HG03439 (cell line): ENCODE results near the gene GABBR1.

Experiments
- ATAC-seq: cut with Tn5 transposase; IDR thresholded peaks from one replicate; pipeline ENCODE4 v1.9.1; 2021; ENCODE audit warnings: mild to moderate bottlenecking, moderate library complexity; ENCODE audit not compliant: unreplicated experiment

Gene GABBR1

DNA sequence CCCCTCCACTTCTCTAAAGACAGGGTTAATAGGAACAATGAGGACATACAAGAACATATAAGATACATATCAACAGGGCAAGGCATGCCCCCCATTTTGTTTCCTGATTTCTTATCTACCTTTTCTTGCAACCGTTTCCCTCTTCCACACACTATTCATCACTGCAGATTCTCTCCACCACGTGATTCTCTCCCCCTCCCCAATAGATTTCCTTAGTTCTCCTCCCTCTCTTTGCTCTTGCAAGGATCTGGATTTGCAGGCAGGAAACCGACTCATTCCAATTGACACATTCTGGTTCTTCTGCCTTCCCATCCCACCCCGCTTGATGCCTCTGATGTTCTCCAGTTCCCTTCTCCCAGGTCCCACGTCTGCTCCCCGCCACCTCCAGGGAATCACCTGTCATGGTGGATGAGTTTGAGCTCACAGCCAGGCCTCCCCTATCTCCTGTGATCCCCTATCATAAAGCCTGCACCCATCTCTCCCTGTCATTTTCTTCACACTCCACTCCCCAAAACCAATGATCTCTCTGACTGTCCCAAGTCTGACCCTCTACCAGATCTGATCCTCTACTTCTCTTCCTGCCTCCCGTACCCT, 7.5 kb downstream of the GABBR1 start:
- no peak for ATAC-seq

- ATAC-seq = no peak
Observed at GRCh38 chr6:29624520-29624961, 8.4 kb downstream of the GABBR1 start.

- no peak for ATAC-seq
Observed at GRCh38 chr6:29620630-29621029, 12.4 kb downstream of the GABBR1 start.

GRCh38 chr6:29619578-29620160, 13.3 kb downstream of the GABBR1 start:
- ATAC-seq = no peak

- ATAC-seq = no peak
Observed at GRCh38 chr6:29617782-29618554, 15.0 kb downstream of the GABBR1 start.

GRCh38 chr6:29611426-29611825, 21.6 kb downstream of the GABBR1 start:
- ATAC-seq = no peak

- ATAC-seq = no peak
Observed at GRCh38 chr6:29610540-29610939, 22.4 kb downstream of the GABBR1 start.

DNA sequence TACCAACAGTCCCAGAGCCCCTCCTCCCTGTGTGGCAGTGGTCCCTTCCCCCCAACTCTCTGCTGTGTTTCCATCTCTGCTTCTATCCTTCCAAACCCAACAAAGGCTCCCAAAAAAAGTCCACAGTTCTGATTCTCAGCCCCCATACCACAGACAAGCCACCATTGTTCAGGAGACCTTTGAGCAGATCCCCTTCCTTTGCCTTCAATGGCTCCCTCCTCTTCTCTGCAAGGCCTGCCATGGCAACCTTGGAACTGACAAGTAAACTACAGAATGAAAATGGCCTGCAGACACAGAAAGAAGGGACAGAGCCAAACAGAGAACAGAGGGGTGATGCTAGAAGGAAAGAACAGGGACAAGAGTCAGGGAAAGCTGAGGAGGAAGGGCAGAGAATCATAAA, 24.9 kb downstream of the GABBR1 start:
- ATAC-seq = no peak

- ATAC-seq = no peak
Observed at GRCh38 chr6:29603930-29604329, 29.1 kb downstream of the GABBR1 start.

DNA sequence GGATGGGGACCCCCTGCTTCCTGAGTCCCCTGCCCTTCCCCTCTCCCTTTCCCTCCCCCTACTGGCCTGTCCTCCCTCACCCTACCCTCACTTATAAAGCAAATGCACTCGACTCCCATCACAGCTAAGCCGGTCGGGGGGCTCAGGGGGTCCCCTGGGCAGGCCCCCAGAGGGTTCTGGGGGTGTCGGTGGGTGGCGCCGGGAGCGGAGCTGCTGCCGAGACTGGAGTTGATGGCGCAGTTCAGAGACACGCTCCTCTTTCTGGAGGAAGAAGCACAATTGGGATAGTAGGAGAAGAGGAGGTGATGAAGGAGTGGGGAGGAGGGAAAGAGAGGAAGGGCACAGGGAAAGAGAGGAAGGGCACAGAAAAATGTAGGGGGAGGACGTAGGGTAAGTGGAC, 29.5 kb downstream of the GABBR1 start:
- no peak for ATAC-seq

- ATAC-seq = no peak
Observed at GRCh38 chr6:29602564-29603361, 30.2 kb downstream of the GABBR1 start.

DNA sequence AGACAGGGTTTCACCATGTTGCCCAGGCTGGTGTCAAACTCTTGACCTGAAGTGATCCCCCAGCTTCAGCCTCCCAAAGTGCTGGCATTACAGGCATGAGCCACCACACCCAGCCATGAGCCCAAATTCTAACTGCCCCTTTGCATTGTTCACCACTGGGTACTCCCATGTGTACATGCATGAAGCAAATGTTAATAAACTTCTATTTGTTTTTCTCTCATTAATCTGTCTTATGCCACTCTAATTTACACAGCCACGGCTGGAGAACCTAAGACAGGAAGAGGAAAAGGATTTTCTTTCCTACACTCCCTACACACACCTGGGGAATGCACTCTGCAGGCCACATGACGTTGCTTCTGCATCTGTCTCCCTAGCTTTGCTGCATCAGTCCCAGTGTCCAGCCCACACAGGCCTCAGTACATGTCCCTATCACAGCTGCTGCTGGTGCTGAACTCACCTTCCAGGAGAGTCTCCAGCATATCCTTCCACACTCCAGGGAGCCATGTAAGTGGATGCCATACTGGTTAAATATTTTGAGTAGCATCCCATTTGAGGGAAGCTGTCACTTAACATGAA, 34.7 kb downstream of the GABBR1 start:
- ATAC-seq = no peak

DNA sequence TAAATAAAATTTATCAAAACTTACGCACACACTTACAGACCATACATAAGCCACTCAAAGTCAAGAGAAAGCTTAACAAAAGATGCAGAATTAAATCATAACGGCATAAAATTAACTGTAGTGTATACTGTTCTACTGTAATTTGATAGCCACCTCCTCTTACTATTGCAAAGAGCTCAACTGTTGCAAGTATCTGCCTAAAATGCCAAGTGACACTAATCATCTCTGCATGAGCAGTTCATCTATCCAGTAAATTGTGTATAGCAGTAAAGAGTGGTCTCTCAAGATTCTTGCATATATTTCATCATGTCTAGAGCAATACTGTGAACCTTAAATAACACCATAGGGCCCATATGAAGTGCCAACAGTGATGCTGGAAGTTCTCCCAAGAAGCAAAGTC, 35.8 kb downstream of the GABBR1 start:
- no peak for ATAC-seq

DNA sequence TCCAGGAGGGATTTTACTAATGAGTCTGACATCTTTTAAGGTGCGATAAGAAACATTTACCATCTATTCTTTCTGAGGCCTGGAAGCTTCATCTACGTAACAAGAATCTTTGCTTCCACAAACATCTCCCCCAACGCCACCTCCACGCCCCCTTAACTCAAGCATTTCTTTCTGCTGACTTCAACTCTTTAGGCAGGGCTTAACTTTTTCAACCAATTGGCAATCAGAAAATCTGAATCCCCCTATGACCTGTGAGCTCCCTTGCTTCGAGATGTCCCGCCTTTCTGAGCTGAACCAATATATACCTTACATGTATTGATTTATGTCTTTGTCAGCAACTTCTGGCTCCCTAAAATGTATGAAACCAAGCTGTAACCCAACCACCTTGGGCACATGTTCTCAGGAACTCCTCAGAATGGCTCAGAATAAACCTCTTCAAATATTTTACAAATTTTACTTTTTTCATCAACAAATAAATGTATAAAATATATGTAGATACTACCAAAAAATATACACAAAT, 36.5 kb downstream of the GABBR1 start:
- no peak for ATAC-seq

- no peak for ATAC-seq
Observed at GRCh38 chr6:29593199-29593855, 39.7 kb downstream of the GABBR1 start.

DNA sequence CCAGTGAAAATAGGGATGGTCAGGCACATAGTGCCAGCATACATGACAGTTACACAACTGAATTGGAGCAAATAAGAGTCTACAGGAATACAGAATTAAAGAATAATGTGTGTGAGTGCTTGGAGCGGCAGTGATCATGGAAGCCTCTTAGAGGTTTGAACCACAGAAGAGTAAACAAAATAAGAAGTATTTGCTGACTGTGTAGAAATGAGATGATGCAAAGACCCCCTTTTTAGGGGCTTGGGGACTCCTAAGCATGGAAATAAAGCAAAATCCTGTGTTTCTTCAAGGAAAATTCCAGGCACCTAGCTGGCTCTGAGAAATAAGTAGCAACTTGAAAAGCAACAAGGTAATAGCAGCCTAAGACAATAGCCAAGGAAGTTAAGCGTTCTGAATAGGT, 41.3 kb downstream of the GABBR1 start:
- ATAC-seq = no peak

GRCh38 chr6:29590218-29590808, 42.7 kb downstream of the GABBR1 start:
- ATAC-seq = no peak

DNA sequence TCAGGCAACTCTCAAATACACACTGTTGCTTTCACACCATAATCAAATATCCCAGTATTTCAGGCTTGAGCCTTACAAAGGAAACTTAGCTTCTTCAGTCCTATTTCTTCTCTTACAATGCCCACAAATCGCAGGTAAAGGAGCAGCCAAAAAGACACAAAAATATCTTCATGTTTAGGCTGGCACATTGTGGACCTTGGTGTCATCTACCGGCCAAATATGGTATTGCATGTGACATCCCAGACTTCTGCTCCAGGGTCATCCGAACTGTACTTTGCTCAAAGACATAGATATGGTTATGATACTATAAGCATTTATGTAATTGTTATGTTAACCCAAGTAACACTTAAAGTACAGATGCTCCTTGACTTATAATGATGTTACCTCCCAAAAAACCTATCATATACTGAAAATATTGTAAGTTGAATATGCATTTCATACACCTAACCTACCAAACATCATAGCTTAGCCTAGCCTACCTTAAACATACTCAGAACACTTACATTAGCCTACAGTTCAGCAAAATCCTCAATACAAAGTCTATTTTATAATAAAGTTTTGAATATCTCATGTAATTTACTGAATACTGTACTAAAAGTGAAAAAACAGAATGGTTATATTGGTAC, 43.4 kb downstream of the GABBR1 start:
- no peak for ATAC-seq

- ATAC-seq = no peak
Observed at GRCh38 chr6:29584821-29585220, 48.2 kb downstream of the GABBR1 start, which contains the start of gene OR2H2. TSS of gene OR2H2 (plus strand) at chr6:29585121. CDS start at chr6:29587945, 2,824 bp downstream.
